ENCODE data around the gene LHX8.

- TF ChIP-seq, protein P1, sequence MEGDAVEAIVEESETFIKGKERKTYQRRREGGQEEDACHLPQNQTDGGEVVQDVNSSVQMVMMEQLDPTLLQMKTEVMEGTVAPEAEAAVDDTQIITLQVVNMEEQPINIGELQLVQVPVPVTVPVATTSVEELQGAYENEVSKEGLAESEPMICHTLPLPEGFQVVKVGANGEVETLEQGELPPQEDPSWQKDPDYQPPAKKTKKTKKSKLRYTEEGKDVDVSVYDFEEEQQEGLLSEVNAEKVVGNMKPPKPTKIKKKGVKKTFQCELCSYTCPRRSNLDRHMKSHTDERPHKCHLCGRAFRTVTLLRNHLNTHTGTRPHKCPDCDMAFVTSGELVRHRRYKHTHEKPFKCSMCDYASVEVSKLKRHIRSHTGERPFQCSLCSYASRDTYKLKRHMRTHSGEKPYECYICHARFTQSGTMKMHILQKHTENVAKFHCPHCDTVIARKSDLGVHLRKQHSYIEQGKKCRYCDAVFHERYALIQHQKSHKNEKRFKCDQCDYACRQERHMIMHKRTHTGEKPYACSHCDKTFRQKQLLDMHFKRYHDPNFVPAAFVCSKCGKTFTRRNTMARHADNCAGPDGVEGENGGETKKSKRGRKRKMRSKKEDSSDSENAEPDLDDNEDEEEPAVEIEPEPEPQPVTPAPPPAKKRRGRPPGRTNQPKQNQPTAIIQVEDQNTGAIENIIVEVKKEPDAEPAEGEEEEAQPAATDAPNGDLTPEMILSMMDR (IDR thresholded peaks at IDR 0.05; ENCODE audit: insufficient read depth, low read length), result no peak
- TF ChIP-seq POLR2AphosphoS5 (IDR thresholded peaks at IDR 0.05; ENCODE audit: low read depth) (no peak), GABPA (IDR thresholded peaks at IDR 0.05; ENCODE audit: low read depth) (no peak), SPI1 (IDR thresholded peaks at IDR 0.05; ENCODE audit: borderline replicate concordance, low read depth) (no peak)
- TF ChIP-seq, protein P2, sequence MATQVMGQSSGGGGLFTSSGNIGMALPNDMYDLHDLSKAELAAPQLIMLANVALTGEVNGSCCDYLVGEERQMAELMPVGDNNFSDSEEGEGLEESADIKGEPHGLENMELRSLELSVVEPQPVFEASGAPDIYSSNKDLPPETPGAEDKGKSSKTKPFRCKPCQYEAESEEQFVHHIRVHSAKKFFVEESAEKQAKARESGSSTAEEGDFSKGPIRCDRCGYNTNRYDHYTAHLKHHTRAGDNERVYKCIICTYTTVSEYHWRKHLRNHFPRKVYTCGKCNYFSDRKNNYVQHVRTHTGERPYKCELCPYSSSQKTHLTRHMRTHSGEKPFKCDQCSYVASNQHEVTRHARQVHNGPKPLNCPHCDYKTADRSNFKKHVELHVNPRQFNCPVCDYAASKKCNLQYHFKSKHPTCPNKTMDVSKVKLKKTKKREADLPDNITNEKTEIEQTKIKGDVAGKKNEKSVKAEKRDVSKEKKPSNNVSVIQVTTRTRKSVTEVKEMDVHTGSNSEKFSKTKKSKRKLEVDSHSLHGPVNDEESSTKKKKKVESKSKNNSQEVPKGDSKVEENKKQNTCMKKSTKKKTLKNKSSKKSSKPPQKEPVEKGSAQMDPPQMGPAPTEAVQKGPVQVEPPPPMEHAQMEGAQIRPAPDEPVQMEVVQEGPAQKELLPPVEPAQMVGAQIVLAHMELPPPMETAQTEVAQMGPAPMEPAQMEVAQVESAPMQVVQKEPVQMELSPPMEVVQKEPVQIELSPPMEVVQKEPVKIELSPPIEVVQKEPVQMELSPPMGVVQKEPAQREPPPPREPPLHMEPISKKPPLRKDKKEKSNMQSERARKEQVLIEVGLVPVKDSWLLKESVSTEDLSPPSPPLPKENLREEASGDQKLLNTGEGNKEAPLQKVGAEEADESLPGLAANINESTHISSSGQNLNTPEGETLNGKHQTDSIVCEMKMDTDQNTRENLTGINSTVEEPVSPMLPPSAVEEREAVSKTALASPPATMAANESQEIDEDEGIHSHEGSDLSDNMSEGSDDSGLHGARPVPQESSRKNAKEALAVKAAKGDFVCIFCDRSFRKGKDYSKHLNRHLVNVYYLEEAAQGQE (IDR thresholded peaks at IDR 0.05; ENCODE audit: insufficient replicate concordance, low read depth), result no peak
Measured at GRCh38 chr1:75125161-75125726, 8.9 kb upstream of the LHX8 start.

All from HL-60 (cell line).